T-cell (primary cell): ENCODE results near the gene GATAD2A. TPM values are rescaled to one million over a fixed set of nuclear protein-coding genes. Genes with fewer than 3 reads are reported as not detected.

Experiments
- ATAC-seq, 4 experiments: fragments of 200-7000 bp in 3 of 4; fragments of 150-1000 bp in 1 of 4; cut with Tn5 transposase; replicated peaks in 1 of 4; 1 replicate in 3 of 4; 2 replicates in 1 of 4; pipeline ENCODE4 v1.10.0; 2021; ENCODE audit warnings: moderate library complexity in 3 of 4, mild to moderate bottlenecking in 2 of 4, moderate number of reproducible peaks in 1 of 4
- CTCF ChIA-PET, 2 donors: fragments of 300-600 bp; sonication (Branson Sonifier 250); formaldehyde crosslinking; loops; one replicate each; lab custom pipeline; 2022; ENCODE audit warnings: antibody characterized with exemption in 2 of 2; lab: Charles Lee
- POLR2A ChIA-PET, 2 donors: fragments of 300-600 bp; sonication (Branson Sonifier 250); formaldehyde crosslinking; loops; one replicate each; lab custom pipeline; 2022; ENCODE audit warnings: antibody characterized with exemption in 2 of 2; lab: Charles Lee
- DNase-seq, 35 experiments: peaks; one replicate each; pipeline versions ENCODE4 v3.0.0 to v3.0.0-alpha.2; 2013 to 2023
- H3K27ac ChIP-seq: one replicate; pipeline ENCODE4 v1.5.1; 2013; ENCODE audit warnings: low read length
- H3K27me3 ChIP-seq, 2 experiments: replicated peaks in 1 of 2; 1 replicate in 1 of 2; 2 replicates in 1 of 2; pipeline versions ENCODE4 v1.6.1 to v1.7.0; 2013; ENCODE audit warnings: low read length in 1 of 2, mixed read lengths in 1 of 2; ENCODE audit not compliant: control insufficient read depth in 2 of 2, insufficient read depth in 2 of 2; ENCODE audit errors: extremely low read depth in 1 of 2
- H3K36me3 ChIP-seq, 2 donors: 1 replicate in 1 of 2; 2 replicates in 1 of 2; pipeline versions ENCODE4 v1.6.1 to v1.7.0; 2013; ENCODE audit warnings: low read length in 1 of 2; ENCODE audit not compliant: control insufficient read depth in 2 of 2, insufficient read depth in 1 of 2; ENCODE audit errors: extremely low read depth in 1 of 2
- H3K4me1 ChIP-seq, 2 experiments: 1 replicate in 1 of 2; 2 replicates in 1 of 2; pipeline versions ENCODE4 v1.6.1 to v1.7.0; 2013; ENCODE audit warnings: low read length in 2 of 2, mixed read lengths in 1 of 2; ENCODE audit not compliant: insufficient read depth in 2 of 2, control insufficient read depth in 1 of 2; ENCODE audit errors: extremely low read depth in 1 of 2
- H3K4me3 ChIP-seq, 2 donors: 1 replicate in 1 of 2; 2 replicates in 1 of 2; pipeline versions ENCODE4 v1.5.1 to v1.7.0; 2013; ENCODE audit warnings: mild to moderate bottlenecking in 2 of 2, low read length in 1 of 2, moderate library complexity in 1 of 2; ENCODE audit not compliant: control insufficient read depth in 1 of 2; ENCODE audit errors: extremely low read depth in 1 of 2
- H3K9me3 ChIP-seq: 2 replicates; pipeline ENCODE4 v1.7.0; 2013
- H3K27ac Mint-ChIP-seq, 2 donors: one replicate each; pipeline ENCODE4 v1.8.0; 2020 to 2021; ENCODE audit warnings: mild to moderate bottlenecking in 2 of 2, mixed read lengths in 2 of 2
- H3K27me3 Mint-ChIP-seq, 2 donors: one replicate each; pipeline ENCODE4 v1.8.0; 2021 to 2022; ENCODE audit warnings: mixed read lengths in 2 of 2
- H3K36me3 Mint-ChIP-seq: one replicate; pipeline ENCODE4 v1.8.0; 2021; ENCODE audit warnings: mixed read lengths
- H3K4me1 Mint-ChIP-seq, 3 donors: one replicate each; pipeline ENCODE4 v1.8.0; 2020 to 2022; ENCODE audit warnings: mixed read lengths in 3 of 3, mild to moderate bottlenecking in 1 of 3
- H3K4me3 Mint-ChIP-seq, 3 donors: one replicate each; pipeline ENCODE4 v1.8.0; 2020 to 2022; ENCODE audit warnings: mild to moderate bottlenecking in 3 of 3, mixed read lengths in 3 of 3, moderate library complexity in 3 of 3
- H3K9me3 Mint-ChIP-seq, 3 donors: one replicate each; pipeline ENCODE4 v1.8.0; 2020 to 2022; ENCODE audit warnings: mixed read lengths in 3 of 3
- WGBS: methylation state at CpG from one replicate; pipeline ENCODE4 v1.1.5; 2013; ENCODE audit warnings: missing lambda C conversion rate; ENCODE audit not compliant: insufficient coverage; 5-methylcytosine and 5-hydroxymethylcytosine counted together
- total RNA-seq, 35 experiments: library from RNA in 6 of 35; stranded (reverse) in 6 of 35; fragments of 120-200 nt in 1 of 35; gene quantifications; one replicate each; pipeline versions ENCODE4 v1.2.1 to v1.2.4 and lab custom pipeline; 2013 to 2026

Gene GATAD2A
- total RNA-seq, 5 donors from 2014 or later (not counting 1 experiment from before 2014, with no cell fraction given) = 114 to 144 (median 133) TPM

- H3K36me3 ChIP-seq = peaks cover 59 to 96% of the 10 kb centered on the region in 2 donors
- ATAC-seq (no peak), DNase-seq (no peak)
- ChIA-PET POLR2A (no interaction called here), CTCF (no interaction called here)
- H3K4me3 ChIP-seq = no peak overlapping the region
- Mint-ChIP-seq H3K27me3 (no peaks in the 10 kb centered on the region), H3K4me3 (no peak overlapping the region), H3K9me3 (no peaks in the 10 kb centered on the region), H3K4me1 (peaks cover 0 to 2% (median 0%) of the 10 kb centered on the region in 3 donors), H3K36me3 (peaks cover 47% of the 10 kb centered on the region), H3K27ac (no peak overlapping the region)
- H3K27ac ChIP-seq = no peak overlapping the region
- 96% methylated on average over 25 of the region's 33 CpGs for WGBS
- no peaks in the 10 kb centered on the region for H3K9me3 ChIP-seq
- peaks cover 0 to 3% of the 10 kb centered on the region in 2 experiments for H3K4me1 ChIP-seq
- H3K27me3 ChIP-seq = no peaks in the 10 kb centered on the region
These were observed 92.9 kb downstream of the GATAD2A start for GRCh38 chr19:19498255-19498991.

- WGBS = 95% methylated on average over 15 of the region's 18 CpGs
- no peak overlapping the region for H3K4me3 Mint-ChIP-seq
- peak overlapping the region in 1 of 2 donors; percentile 19 for H3K27ac Mint-ChIP-seq
- no peak overlapping the region for H3K4me3 ChIP-seq
- no peaks in the 10 kb centered on the region for H3K27me3 ChIP-seq
- no peaks in the 10 kb centered on the region for H3K9me3 Mint-ChIP-seq
- ChIA-PET POLR2A (no interaction called here), CTCF (interaction anchor here in 1 of 2 donors (0.6 kb wide), 1 partner anchor 97 kb away, joined by 5 read pairs; no protein-coding TSS in a partner anchor)
- H3K36me3 Mint-ChIP-seq = peaks cover 50% of the 10 kb centered on the region
- peaks cover 0 to 2% (median 0%) of the 10 kb centered on the region in 3 donors for H3K4me1 Mint-ChIP-seq
- no peaks in the 10 kb centered on the region for H3K9me3 ChIP-seq
- DNase-seq (no peak), ATAC-seq (no peak)
- H3K27ac ChIP-seq = no peak overlapping the region
- H3K4me1 ChIP-seq = peaks cover 0 to under 1% of the 10 kb centered on the region in 2 experiments
- no peaks in the 10 kb centered on the region for H3K27me3 Mint-ChIP-seq
- peaks cover 52 to 95% of the 10 kb centered on the region in 2 donors for H3K36me3 ChIP-seq
These were observed 94.0 kb downstream of the GATAD2A start for GRCh38 chr19:19499272-19499995.

GRCh38 chr19:19500975-19501644 lies 95.6 kb downstream of the GATAD2A start:
- H3K4me1 Mint-ChIP-seq = peaks cover 0 to 2% (median 0%) of the 10 kb centered on the region in 3 donors
- H3K4me3 Mint-ChIP-seq = no peak overlapping the region
- Histone ChIP-seq H3K4me3 (no peak overlapping the region), H3K36me3 (peaks cover 49 to 97% of the 10 kb centered on the region in 2 donors), H3K4me1 (no peaks in the 10 kb centered on the region), H3K27ac (no peak overlapping the region), H3K27me3 (no peaks in the 10 kb centered on the region), H3K9me3 (no peaks in the 10 kb centered on the region)
- H3K36me3 Mint-ChIP-seq = peaks cover 45% of the 10 kb centered on the region
- POLR2A ChIA-PET = no interaction called here
- ATAC-seq = no peak
- CTCF ChIA-PET = no interaction called here
- H3K9me3 Mint-ChIP-seq = no peaks in the 10 kb centered on the region
- H3K27ac Mint-ChIP-seq = no peak overlapping the region
- no peaks in the 10 kb centered on the region for H3K27me3 Mint-ChIP-seq
- 98% methylated on average over 32 of the region's 34 CpGs for WGBS
- no peak for DNase-seq

- CTCF ChIA-PET = no interaction called here
- Histone ChIP-seq H3K4me3 (no peak overlapping the region), H3K27ac (no peak overlapping the region), H3K9me3 (no peaks in the 10 kb centered on the region), H3K36me3 (peaks cover 44 to 97% of the 10 kb centered on the region in 2 donors), H3K27me3 (no peaks in the 10 kb centered on the region), H3K4me1 (no peaks in the 10 kb centered on the region)
- over 99% methylated on average over 18 of the region's 26 CpGs for WGBS
- DNase-seq = no peak
- Mint-ChIP-seq H3K9me3 (no peaks in the 10 kb centered on the region), H3K36me3 (peaks cover 48% of the 10 kb centered on the region), H3K4me3 (no peak overlapping the region), H3K4me1 (peaks cover 0 to under 1% (median 0%) of the 10 kb centered on the region in 3 donors), H3K27me3 (no peaks in the 10 kb centered on the region), H3K27ac (no peak overlapping the region)
- POLR2A ChIA-PET = no interaction called here
- ATAC-seq = no peak
These were observed 96.3 kb downstream of the GATAD2A start for GRCh38 chr19:19501798-19502197.

GRCh38 chr19:19502281-19502680 lies 96.8 kb downstream of the GATAD2A start:
- Mint-ChIP-seq H3K27ac (no peak overlapping the region), H3K9me3 (no peaks in the 10 kb centered on the region), H3K36me3 (peaks cover 49% of the 10 kb centered on the region), H3K27me3 (no peaks in the 10 kb centered on the region), H3K4me1 (no peaks in the 10 kb centered on the region), H3K4me3 (no peak overlapping the region)
- Histone ChIP-seq H3K9me3 (no peaks in the 10 kb centered on the region), H3K36me3 (peaks cover 43 to 96% of the 10 kb centered on the region in 2 donors), H3K27me3 (no peaks in the 10 kb centered on the region), H3K4me3 (no peak overlapping the region), H3K27ac (no peak overlapping the region), H3K4me1 (no peaks in the 10 kb centered on the region)
- ATAC-seq (no peak), DNase-seq (no peak)
- ChIA-PET CTCF (no interaction called here), POLR2A (no interaction called here)
- WGBS = over 99% methylated on average over 18 of the region's 19 CpGs
